ENCODE measurements around the gene PHACTR2.
"Not testable (repeated sequence)": the region's sequence is repeated elsewhere in the genome, so short reads cannot be mapped to it uniquely, and the experiment has no call there.

The PHACTR2 gene

DNA sequence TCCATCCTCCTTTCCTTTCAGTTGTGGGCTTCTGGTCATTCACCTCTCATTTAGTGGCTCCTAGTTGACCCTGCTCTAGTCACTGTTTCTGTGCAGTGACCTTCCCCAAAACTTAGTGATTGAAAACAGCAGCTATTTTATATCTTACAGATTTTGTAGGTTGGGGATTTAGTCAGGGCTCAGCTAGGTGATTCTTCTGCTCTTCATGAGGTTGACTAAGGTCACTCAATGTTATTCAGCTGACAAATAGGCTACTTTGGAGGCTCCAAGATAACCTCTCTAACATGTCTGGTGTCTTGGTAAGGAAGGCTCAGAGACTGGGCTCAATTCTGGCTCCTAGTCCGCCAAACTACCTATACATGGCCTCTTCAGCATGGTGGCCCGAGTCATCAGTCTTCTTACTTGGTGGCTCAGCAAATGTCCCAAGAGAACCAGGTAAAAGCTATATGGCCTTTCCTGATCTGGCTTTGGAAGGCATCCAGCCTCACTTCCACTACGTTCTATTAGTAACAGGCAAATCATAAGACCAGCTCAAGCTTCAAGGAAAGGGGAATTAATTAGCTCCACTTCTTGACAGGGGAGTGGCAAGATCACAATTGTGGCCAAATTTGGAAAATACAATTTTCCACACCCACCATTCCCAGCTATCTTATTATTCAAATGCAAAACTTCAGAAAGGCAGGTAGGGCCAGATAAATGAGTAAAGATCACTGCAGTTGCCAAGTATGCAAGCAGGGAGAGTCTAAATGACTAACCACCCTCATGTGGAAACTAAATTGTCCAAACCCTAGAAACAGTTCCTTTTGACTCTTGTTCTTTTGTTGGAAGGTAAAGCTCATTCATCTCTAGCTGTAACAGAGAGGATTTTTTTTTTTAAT is 114.9 kb downstream of the PHACTR2 start:
- no peak overlapping the region for H3K18ac ChIP-seq (ENCODE audit: low read length)
- no peaks in the 10 kb centered on the region for H3K79me1 ChIP-seq (ENCODE audit: low read length)
- no peak for DNase-seq
- no peak overlapping the region for H2AK5ac ChIP-seq (ENCODE audit: low read length)
- no peaks in the 10 kb centered on the region for H3K27me3 ChIP-seq (ENCODE audit: insufficient read depth, low read length, poor library complexity)
- H3K4ac ChIP-seq (ENCODE audit: low read depth, low read length): no peak overlapping the region
- no peak overlapping the region for H3K4me3 ChIP-seq (ENCODE audit: low read length)
- no CpG with 5 or more reads among the region's 3 CpGs for WGBS (ENCODE audit: extremely low coverage, insufficient coverage, low lambda C conversion rate)
- no peak overlapping the region for H4K5ac ChIP-seq (ENCODE audit: low read length)
- no peaks in the 10 kb centered on the region for H3K79me2 ChIP-seq (ENCODE audit: control insufficient read depth, insufficient read depth, low read length)
- no peak overlapping the region for H3K4me2 ChIP-seq (ENCODE audit: low read length)
- H4K8ac ChIP-seq (ENCODE audit: low read depth, low read length): no peak overlapping the region
- H3K9ac ChIP-seq (ENCODE audit: low read length): no peak overlapping the region
- no peaks in the 10 kb centered on the region for H3K4me1 ChIP-seq (ENCODE audit: control insufficient read depth, low read depth, low read length)
- no peak overlapping the region for H3K56ac ChIP-seq (ENCODE audit: low read length)
- no peak overlapping the region for H3K23ac ChIP-seq (ENCODE audit: low read length)
- H2BK15ac ChIP-seq (replicated peaks; ENCODE audit: low read depth): no peak overlapping the region
- H3K27ac ChIP-seq (ENCODE audit: low read depth, low read length): no peak overlapping the region
- no peak overlapping the region for H2BK120ac ChIP-seq (ENCODE audit: low read depth, low read length)
- no peak overlapping the region for H2BK5ac ChIP-seq (ENCODE audit: low read length)
- peaks cover 3% of the 10 kb centered on the region for H3K36me3 ChIP-seq (ENCODE audit: control insufficient read depth, insufficient read depth, low read length)

- Histone ChIP-seq H3K27me3 (ENCODE audit: insufficient read depth, low read length, poor library complexity) (no peaks in the 10 kb centered on the region), H2BK15ac (replicated peaks; ENCODE audit: low read depth) (no peak overlapping the region), H3K18ac (ENCODE audit: low read length) (no peak overlapping the region), H2BK5ac (ENCODE audit: low read length) (no peak overlapping the region), H3K23ac (ENCODE audit: low read length) (no peak overlapping the region), H2BK120ac (ENCODE audit: low read depth, low read length) (no peak overlapping the region), H4K8ac (ENCODE audit: low read depth, low read length) (no peak overlapping the region), H3K56ac (ENCODE audit: low read length) (no peak overlapping the region), H3K9ac (ENCODE audit: low read length) (no peak overlapping the region), H3K4ac (ENCODE audit: low read depth, low read length) (no peak overlapping the region), H2AK5ac (ENCODE audit: low read length) (no peak overlapping the region), H3K4me3 (ENCODE audit: low read length) (no peak overlapping the region), H3K4me1 (ENCODE audit: control insufficient read depth, low read depth, low read length) (no peaks in the 10 kb centered on the region), H3K79me1 (ENCODE audit: low read length) (no peaks in the 10 kb centered on the region), H3K36me3 (ENCODE audit: control insufficient read depth, insufficient read depth, low read length) (peaks cover 3% of the 10 kb centered on the region), H3K79me2 (ENCODE audit: control insufficient read depth, insufficient read depth, low read length) (no peaks in the 10 kb centered on the region), H3K27ac (ENCODE audit: low read depth, low read length) (no peak overlapping the region), H4K5ac (ENCODE audit: low read length) (no peak overlapping the region), H3K4me2 (ENCODE audit: low read length) (no peak overlapping the region)
- DNase-seq: no peak
These were observed 115.5 kb downstream of the PHACTR2 start for GRCh38 chr6:143793280-143793619.

DNA sequence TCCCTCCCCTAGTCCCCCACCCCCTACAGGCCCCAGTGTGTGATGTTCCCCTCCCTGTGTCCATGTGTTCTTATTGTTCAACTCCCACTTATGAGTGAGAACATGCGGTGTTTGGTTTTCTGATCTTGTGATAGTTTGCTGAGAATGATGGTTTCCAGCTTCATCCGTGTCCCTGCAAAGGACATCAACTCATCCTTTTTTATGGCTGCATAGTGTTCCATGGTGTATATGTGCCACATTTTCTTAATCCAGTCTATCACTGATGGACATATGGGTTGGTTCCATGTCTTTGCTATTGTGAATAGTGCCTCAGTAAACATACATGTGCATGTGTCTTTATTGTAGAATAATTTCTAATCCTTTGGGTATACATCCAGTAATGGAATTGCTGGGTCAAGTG is 118.8 kb downstream of the PHACTR2 start:
- not testable (repeated sequence) for H3K4ac ChIP-seq (ENCODE audit: low read depth, low read length); H2BK15ac ChIP-seq (replicated peaks; ENCODE audit: low read depth); H3K4me2 ChIP-seq (ENCODE audit: low read length); DNase-seq; H3K18ac ChIP-seq (ENCODE audit: low read length); H3K27me3 ChIP-seq (ENCODE audit: insufficient read depth, low read length, poor library complexity); H4K5ac ChIP-seq (ENCODE audit: low read length); H3K36me3 ChIP-seq (ENCODE audit: control insufficient read depth, insufficient read depth, low read length); H3K79me2 ChIP-seq (ENCODE audit: control insufficient read depth, insufficient read depth, low read length); H2BK120ac ChIP-seq (ENCODE audit: low read depth, low read length); H3K4me3 ChIP-seq (ENCODE audit: low read length); H3K79me1 ChIP-seq (ENCODE audit: low read length); H3K23ac ChIP-seq (ENCODE audit: low read length); H2AK5ac ChIP-seq (ENCODE audit: low read length); H3K27ac ChIP-seq (ENCODE audit: low read depth, low read length); H2BK5ac ChIP-seq (ENCODE audit: low read length); H4K8ac ChIP-seq (ENCODE audit: low read depth, low read length); H3K9ac ChIP-seq (ENCODE audit: low read length); H3K56ac ChIP-seq (ENCODE audit: low read length); H3K4me1 ChIP-seq (ENCODE audit: control insufficient read depth, low read depth, low read length)
- no CpG with 5 or more reads among the region's 2 CpGs for WGBS (ENCODE audit: extremely low coverage, insufficient coverage, low lambda C conversion rate)

DNA sequence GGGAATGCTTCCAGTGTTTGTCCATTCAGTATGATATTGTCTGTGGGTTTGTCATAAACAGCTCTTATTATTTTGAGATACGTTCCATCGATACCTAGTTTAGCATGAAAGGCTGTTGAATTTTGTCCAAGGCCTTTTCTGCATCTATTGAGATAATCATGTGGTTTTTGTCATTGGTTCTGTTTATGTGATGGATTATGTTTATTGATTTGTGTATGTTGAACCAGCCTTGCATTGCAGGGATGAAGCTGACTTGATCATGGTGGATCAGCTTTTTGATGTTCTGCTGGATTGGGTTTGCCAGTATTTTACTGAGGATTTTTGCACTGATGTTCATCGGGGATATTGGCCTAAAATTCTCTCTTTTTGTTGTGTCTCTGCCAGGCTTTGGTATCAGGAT is 120.7 kb downstream of the PHACTR2 start:
- H3K27me3 ChIP-seq (ENCODE audit: insufficient read depth, low read length, poor library complexity); H3K9ac ChIP-seq (ENCODE audit: low read length); H4K5ac ChIP-seq (ENCODE audit: low read length); H3K4ac ChIP-seq (ENCODE audit: low read depth, low read length); H3K18ac ChIP-seq (ENCODE audit: low read length); H2BK5ac ChIP-seq (ENCODE audit: low read length); H4K8ac ChIP-seq (ENCODE audit: low read depth, low read length); H3K56ac ChIP-seq (ENCODE audit: low read length); H3K79me1 ChIP-seq (ENCODE audit: low read length); H3K23ac ChIP-seq (ENCODE audit: low read length); H3K4me2 ChIP-seq (ENCODE audit: low read length); DNase-seq; H3K79me2 ChIP-seq (ENCODE audit: control insufficient read depth, insufficient read depth, low read length); H3K4me1 ChIP-seq (ENCODE audit: control insufficient read depth, low read depth, low read length); H3K27ac ChIP-seq (ENCODE audit: low read depth, low read length); H2BK120ac ChIP-seq (ENCODE audit: low read depth, low read length); H2AK5ac ChIP-seq (ENCODE audit: low read length); H3K36me3 ChIP-seq (ENCODE audit: control insufficient read depth, insufficient read depth, low read length); H2BK15ac ChIP-seq (replicated peaks; ENCODE audit: low read depth); H3K4me3 ChIP-seq (ENCODE audit: low read length): not testable (repeated sequence)
- no CpG with 5 or more reads among the region's 3 CpGs for WGBS (ENCODE audit: extremely low coverage, insufficient coverage, low lambda C conversion rate)

DNA sequence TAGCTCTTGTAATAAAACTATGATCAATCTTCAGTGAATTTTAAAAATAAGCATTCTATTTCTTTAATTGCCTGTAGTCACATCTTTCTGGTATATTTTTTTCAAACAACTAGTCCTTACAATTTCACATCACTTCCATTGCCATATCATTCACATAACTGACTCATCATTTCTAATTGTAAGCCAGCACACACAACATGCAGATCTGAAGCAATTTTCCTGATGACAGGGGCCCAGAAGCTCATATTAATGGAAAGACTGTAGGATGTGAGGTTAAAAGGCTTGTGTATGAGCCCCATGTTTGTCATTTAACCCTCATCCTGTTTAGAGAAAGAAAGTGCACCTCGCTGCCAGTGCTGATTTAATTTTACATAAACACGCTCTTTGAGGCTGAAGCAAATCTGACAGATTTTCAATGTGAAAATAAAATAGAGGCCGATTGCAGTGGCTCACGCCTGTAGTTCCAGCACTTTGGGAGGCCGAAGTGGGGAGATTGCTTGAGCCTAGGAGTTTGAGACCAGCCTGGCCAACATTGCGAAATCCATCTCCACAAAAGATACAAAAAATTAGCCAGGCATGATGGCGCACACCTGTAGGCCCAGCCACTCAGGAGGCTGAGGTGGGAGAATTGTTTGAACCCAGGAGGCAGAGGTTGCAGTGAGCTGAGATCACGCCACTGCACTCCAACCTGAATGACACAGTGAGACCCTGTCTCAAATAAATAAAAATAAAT is 125.2 kb downstream of the PHACTR2 start:
- H2BK15ac ChIP-seq (replicated peaks; ENCODE audit: low read depth): no peak overlapping the region
- H3K56ac ChIP-seq (ENCODE audit: low read length): no peak overlapping the region
- H3K79me2 ChIP-seq (ENCODE audit: control insufficient read depth, insufficient read depth, low read length): no peaks in the 10 kb centered on the region
- H4K8ac ChIP-seq (ENCODE audit: low read depth, low read length): no peak overlapping the region
- H3K4me2 ChIP-seq (ENCODE audit: low read length): no peak overlapping the region
- H3K27ac ChIP-seq (ENCODE audit: low read depth, low read length): no peak overlapping the region
- H3K9ac ChIP-seq (ENCODE audit: low read length): no peak overlapping the region
- H4K5ac ChIP-seq (ENCODE audit: low read length): no peak overlapping the region
- no peak overlapping the region for H3K23ac ChIP-seq (ENCODE audit: low read length)
- H2BK5ac ChIP-seq (ENCODE audit: low read length): no peak overlapping the region
- H3K36me3 ChIP-seq (ENCODE audit: control insufficient read depth, insufficient read depth, low read length): peaks cover 2% of the 10 kb centered on the region
- H3K4me3 ChIP-seq (ENCODE audit: low read length): no peak overlapping the region
- no peak overlapping the region for H2AK5ac ChIP-seq (ENCODE audit: low read length)
- no CpG with 5 or more reads among the region's 8 CpGs for WGBS (ENCODE audit: extremely low coverage, insufficient coverage, low lambda C conversion rate)
- no peak overlapping the region for H2BK120ac ChIP-seq (ENCODE audit: low read depth, low read length)
- no peak for DNase-seq
- no peaks in the 10 kb centered on the region for H3K27me3 ChIP-seq (ENCODE audit: insufficient read depth, low read length, poor library complexity)
- H3K4me1 ChIP-seq (ENCODE audit: control insufficient read depth, low read depth, low read length): no peaks in the 10 kb centered on the region
- no peaks in the 10 kb centered on the region for H3K79me1 ChIP-seq (ENCODE audit: low read length)
- no peak overlapping the region for H3K4ac ChIP-seq (ENCODE audit: low read depth, low read length)
- H3K18ac ChIP-seq (ENCODE audit: low read length): no peak overlapping the region

All from mesendoderm (in vitro differentiated cells).